ENCODE results near the gene PRR30. TPM values are rescaled to one million over a fixed set of nuclear protein-coding genes. Genes with fewer than 3 reads are reported as not detected.

The PRR30 gene
- total and polyA plus RNA-seq, 2 of the 4 experiments (the other 2 are of a cell fraction): not detected

DNA sequence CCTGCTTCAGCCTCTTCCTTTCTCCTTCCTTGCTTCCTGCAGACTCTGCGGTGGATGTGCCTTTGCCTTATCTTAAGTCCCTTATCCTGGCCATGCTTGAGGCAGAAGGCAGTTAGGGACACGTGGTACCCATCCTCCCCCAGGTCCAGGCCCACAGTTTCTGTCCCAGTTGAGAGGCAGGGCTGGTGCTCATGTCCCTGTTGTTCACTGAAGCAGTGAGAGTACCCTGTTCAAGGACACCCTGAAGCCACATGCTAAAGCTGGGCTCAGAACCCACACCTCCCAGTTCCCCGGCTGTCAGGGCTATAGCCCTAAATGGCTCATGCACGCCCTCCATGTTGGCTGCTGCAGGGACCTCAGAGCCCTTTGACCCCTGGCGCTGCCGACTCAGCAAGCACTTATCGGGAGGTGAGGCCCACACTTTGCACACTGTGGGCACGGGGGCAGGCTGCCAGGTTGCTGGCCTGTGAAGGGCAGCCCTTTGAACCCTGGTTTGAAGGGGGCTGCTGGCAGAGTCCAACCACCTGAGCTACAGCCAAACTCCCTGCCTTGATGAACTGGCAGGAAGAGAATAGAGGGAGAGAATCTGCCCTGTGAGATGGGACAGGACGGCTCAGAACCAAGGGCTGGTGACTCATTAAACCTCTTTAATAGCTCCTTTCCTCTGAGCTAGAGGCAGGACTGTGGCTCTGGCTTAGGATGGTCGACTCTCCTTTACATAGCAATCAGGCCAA, 46.3 kb downstream of the PRR30 start:
- H2AK5ac ChIP-seq (ENCODE audit: low read depth, low read length): peak overlapping the region; percentile 63; the same call in 1 of the 2 replicates
- in situ Hi-C loops (cut with MboI; ENCODE audit: low sequenced_read_pairs): no loop called here
- TF ChIP-seq CEBPB (IDR thresholded peaks at IDR 0.05; ENCODE audit: low read depth, low read length) (no peak), MAFK (IDR thresholded peaks at IDR 0.05; ENCODE audit: low read depth, low read length) (no peak), CHD1 (IDR thresholded peaks at IDR 0.05; ENCODE audit: low read depth, low read length) (no peak), MXI1 (IDR thresholded peaks at IDR 0.05; ENCODE audit: borderline replicate concordance, low read depth, low read length) (no peak), MAZ (IDR thresholded peaks at IDR 0.05; ENCODE audit: borderline replicate concordance, low read depth, low read length) (no peak), SMC3 (IDR thresholded peaks at IDR 0.05; ENCODE audit: low read depth, low read length) (no peak), POLR2A (IDR thresholded peaks at IDR 0.05; ENCODE audit: low read depth, low read length) (no peak), RAD21 (IDR thresholded peaks at IDR 0.05; ENCODE audit: low read length) (no peak), RCOR1 (IDR thresholded peaks at IDR 0.05; ENCODE audit: insufficient replicate concordance, low read length) (no peak), NFE2L2 (IDR thresholded peaks at IDR 0.05; ENCODE audit: low read depth, low read length) (no peak), BHLHE40 (IDR thresholded peaks at IDR 0.05; ENCODE audit: low read depth, low read length) (no peak), FOS (IDR thresholded peaks at IDR 0.05; ENCODE audit: low read depth, low read length) (no peak)
- TF ChIP-seq, protein P1, sequence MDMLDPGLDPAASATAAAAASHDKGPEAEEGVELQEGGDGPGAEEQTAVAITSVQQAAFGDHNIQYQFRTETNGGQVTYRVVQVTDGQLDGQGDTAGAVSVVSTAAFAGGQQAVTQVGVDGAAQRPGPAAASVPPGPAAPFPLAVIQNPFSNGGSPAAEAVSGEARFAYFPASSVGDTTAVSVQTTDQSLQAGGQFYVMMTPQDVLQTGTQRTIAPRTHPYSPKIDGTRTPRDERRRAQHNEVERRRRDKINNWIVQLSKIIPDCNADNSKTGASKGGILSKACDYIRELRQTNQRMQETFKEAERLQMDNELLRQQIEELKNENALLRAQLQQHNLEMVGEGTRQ (IDR thresholded peaks at IDR 0.05; ENCODE audit: low read depth, low read length): no peak
- TF ChIP-seq, protein P2, sequence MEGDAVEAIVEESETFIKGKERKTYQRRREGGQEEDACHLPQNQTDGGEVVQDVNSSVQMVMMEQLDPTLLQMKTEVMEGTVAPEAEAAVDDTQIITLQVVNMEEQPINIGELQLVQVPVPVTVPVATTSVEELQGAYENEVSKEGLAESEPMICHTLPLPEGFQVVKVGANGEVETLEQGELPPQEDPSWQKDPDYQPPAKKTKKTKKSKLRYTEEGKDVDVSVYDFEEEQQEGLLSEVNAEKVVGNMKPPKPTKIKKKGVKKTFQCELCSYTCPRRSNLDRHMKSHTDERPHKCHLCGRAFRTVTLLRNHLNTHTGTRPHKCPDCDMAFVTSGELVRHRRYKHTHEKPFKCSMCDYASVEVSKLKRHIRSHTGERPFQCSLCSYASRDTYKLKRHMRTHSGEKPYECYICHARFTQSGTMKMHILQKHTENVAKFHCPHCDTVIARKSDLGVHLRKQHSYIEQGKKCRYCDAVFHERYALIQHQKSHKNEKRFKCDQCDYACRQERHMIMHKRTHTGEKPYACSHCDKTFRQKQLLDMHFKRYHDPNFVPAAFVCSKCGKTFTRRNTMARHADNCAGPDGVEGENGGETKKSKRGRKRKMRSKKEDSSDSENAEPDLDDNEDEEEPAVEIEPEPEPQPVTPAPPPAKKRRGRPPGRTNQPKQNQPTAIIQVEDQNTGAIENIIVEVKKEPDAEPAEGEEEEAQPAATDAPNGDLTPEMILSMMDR (conservative IDR thresholded peaks at IDR 0.05; ENCODE audit: low read depth, low read length): no peak
- TF ChIP-seq, protein P3, sequence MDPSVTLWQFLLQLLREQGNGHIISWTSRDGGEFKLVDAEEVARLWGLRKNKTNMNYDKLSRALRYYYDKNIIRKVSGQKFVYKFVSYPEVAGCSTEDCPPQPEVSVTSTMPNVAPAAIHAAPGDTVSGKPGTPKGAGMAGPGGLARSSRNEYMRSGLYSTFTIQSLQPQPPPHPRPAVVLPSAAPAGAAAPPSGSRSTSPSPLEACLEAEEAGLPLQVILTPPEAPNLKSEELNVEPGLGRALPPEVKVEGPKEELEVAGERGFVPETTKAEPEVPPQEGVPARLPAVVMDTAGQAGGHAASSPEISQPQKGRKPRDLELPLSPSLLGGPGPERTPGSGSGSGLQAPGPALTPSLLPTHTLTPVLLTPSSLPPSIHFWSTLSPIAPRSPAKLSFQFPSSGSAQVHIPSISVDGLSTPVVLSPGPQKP (IDR thresholded peaks at IDR 0.05; ENCODE audit: borderline replicate concordance, low read depth, low read length): no peak

More for the DNA sequence above, 46.3 kb downstream of the PRR30 start:
- no peak overlapping the region for H3K4me3 ChIP-seq (ENCODE audit: insufficient read depth, low read depth, low read length)
- H4K20me1 ChIP-seq (ENCODE audit: insufficient read depth, low read length): no peaks in the 10 kb centered on the region; the same call in 1 of the 2 replicates
- H4K8ac ChIP-seq (ENCODE audit: low read depth in 2 of 2, low read length in 2 of 2): no peak overlapping the region
- peak overlapping the region; percentile 48 for H2AFZ ChIP-seq (replicated peaks; ENCODE audit: low read length, poor library complexity)
- no peak overlapping the region for H2BK15ac ChIP-seq (ENCODE audit: low read depth, low read length)
- no peaks in the 10 kb centered on the region for H3K9me3 ChIP-seq (ENCODE audit: control insufficient read depth, insufficient read depth, low read length)
- intact Hi-C loops (cut with micrococcal nuclease): no loop called here
- 0 out of 2 replicates have a peak, but pooled peaks cover 3% of the 10 kb centered on the region for H3K4me1 ChIP-seq (ENCODE audit: control insufficient read depth, insufficient read depth, low read length)
- H3K14ac ChIP-seq (replicated peaks; ENCODE audit: low read depth, low read length): no peak overlapping the region
- H3K9ac ChIP-seq (ENCODE audit: low read depth, low read length): no peak overlapping the region
- POLR2A ChIA-PET (ENCODE audit: unreplicated experiment): no interaction called here
- 70% methylated on average over 2 of the region's 10 CpGs; no CpG with 5 or more reads in 1 of the 2 experiments for WGBS, 2 experiments (ENCODE audit: extremely low coverage in 2 of 2, insufficient read length in 1 of 2)
- H3K9me1 ChIP-seq (ENCODE audit: insufficient read depth, low read length): peaks cover 7% of the 10 kb centered on the region; the same call in 1 of the 2 replicates
- H2BK120ac ChIP-seq (ENCODE audit: low read depth, low read length): no peak overlapping the region
- dilution Hi-C loops (cut with HindIII; ENCODE audit: low sequenced_read_pairs, unreplicated experiment): no loop called here
- no peaks in the 10 kb centered on the region for H3K79me1 ChIP-seq (ENCODE audit: low read depth in 1 of 2, low read length in 2 of 2)
- CTCF ChIA-PET: no interaction called here
- no peak overlapping the region for H3K18ac ChIP-seq (ENCODE audit: low read depth, low read length)
- ATAC-seq (ENCODE audit: low read depth) (peak; percentile 36; the same call in 1 of the 2 replicates), DNase-seq (no peak)
- no TSS peak for BruUV-seq (replicated peaks)
- no peak overlapping the region for H4K5ac ChIP-seq (ENCODE audit: low read depth, low read length)
- H3K56ac ChIP-seq (ENCODE audit: extremely low read depth, insufficient read depth, low read length): no peak overlapping the region
- H3K27me3 ChIP-seq (ENCODE audit: control insufficient read depth, insufficient read depth, low read length): no peaks in the 10 kb centered on the region
- no peak overlapping the region for H4K91ac ChIP-seq (ENCODE audit: insufficient read depth, low read depth, low read length)
- H2BK5ac ChIP-seq (ENCODE audit: low read depth, low read length, poor library complexity, severe bottlenecking): no peak overlapping the region
- peak overlapping the region; percentile 57 for H2AK9ac ChIP-seq (replicated peaks; ENCODE audit: low read depth, low read length, poor library complexity)
- no peak overlapping the region for H3K23ac ChIP-seq (ENCODE audit: low read depth, low read length)
- no peak overlapping the region for H3K27ac ChIP-seq (ENCODE audit: insufficient read depth, low read length)
- H3K4me2 ChIP-seq (ENCODE audit: low read depth, low read length): no peak overlapping the region
- no peak overlapping the region for H3K4ac ChIP-seq (ENCODE audit: low read depth, low read length)
- H2BK20ac ChIP-seq (ENCODE audit: low read depth, low read length): no peak overlapping the region
- no peaks in the 10 kb centered on the region for H3K36me3 ChIP-seq (ENCODE audit: control insufficient read depth, insufficient read depth, low read length)

Measured in IMR-90 (cell line).